ENCODE data around the gene RCVRN.

The RCVRN gene

DNA sequence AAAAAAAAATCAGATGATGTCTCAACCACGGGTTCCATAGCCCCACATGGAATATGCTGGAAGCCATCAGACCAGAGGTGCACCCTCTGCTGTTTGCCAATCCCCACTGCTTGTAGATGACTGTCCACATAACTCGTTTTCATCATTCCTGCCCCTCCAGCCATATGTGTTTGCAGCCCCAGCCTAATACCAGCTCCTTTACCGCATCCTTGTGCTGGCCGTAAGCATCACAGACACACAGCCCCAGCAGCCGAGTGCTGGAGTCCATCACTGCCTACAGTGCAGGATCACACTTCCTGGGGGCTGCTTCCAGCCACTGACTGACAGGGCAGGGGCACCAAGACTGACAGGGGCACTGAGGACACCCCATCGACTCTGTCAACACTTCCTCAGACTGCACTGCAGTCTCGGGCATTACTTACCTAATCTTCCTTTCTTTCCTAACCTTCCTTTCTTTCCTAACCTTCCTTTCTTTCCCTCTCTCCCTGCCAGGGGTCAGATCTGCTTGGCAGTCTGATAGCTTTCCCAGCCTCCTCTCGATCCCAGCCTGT, 5.0 kb downstream of the RCVRN start:
- DNase-seq (ENCODE audit: extremely low spot score, insufficient read length, low read depth) (no peak), FAIRE-seq (no peak)

GRCh38 chr17:9899280-9900043, 5.6 kb downstream of the RCVRN start:
- FAIRE-seq (no peak), DNase-seq (ENCODE audit: extremely low spot score, insufficient read length, low read depth) (no peak)

- DNase-seq (ENCODE audit: extremely low spot score, insufficient read length, low read depth): no peak
- no peak for FAIRE-seq
Measured at GRCh38 chr17:9898812-9899211, 6.3 kb downstream of the RCVRN start.

DNA sequence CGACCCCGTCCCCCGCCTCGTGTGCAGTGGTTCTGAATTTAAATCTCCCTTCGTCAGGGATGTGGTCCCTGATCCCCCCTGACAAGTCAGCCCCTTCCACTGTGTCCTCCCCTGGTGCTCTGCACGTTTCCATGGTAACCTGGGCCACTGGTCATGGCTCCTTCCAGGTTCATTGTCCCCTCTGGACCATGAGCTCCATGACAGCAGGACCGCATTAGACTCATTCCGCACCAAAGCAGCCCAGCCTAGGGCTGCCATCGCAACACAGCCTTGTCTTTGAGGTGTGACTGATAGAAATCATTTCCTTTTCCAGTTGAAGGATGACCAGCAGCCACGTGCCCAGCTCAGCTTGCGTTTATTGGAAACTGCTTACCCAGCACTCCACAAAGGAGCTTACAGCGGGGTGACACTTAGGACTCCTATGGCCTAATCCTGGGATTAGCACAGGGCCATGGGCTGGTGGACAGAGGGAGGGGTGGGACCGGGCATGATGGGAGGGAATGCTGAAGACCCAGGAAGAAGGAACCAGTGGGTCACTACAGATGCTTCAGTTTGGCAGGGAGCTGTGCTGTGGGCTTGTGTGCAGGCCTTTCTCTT, 7.6 kb downstream of the RCVRN start:
- FAIRE-seq (no peak), DNase-seq (ENCODE audit: extremely low spot score, insufficient read length, low read depth) (no peak)

GRCh38 chr17:9895923-9896322, 9.1 kb downstream of the RCVRN start:
- DNase-seq (ENCODE audit: extremely low spot score, insufficient read length, low read depth): no peak
- no peak for FAIRE-seq

GRCh38 chr17:9894231-9894630, 10.8 kb downstream of the RCVRN start:
- DNase-seq (ENCODE audit: extremely low spot score, insufficient read length, low read depth): no peak
- no peak for FAIRE-seq

- FAIRE-seq: no peak
- DNase-seq (ENCODE audit: extremely low spot score, insufficient read length, low read depth): no peak
Measured at GRCh38 chr17:9893411-9894012, 11.6 kb downstream of the RCVRN start.

DNA sequence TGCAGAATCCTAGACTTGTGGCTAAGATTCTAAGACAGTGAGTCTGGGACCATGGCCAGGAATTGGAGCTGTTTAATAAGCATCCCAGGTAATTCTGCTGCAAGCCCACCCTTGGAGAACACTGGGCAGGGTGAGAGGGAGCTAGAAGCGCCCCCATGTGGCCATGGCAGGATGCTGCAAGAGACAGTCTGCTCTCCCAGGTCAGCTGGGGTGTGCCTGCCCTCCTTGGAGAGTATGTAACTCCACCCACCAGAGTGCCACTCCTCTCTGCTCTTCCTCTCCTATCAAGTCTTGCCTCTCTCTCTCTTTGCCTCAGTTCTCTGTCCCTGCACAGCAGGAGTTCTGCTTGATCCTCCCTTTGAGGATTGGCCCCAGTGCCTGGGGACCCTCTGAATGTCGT, 14.9 kb downstream of the RCVRN start:
- FAIRE-seq (peak; percentile 36), DNase-seq (ENCODE audit: extremely low spot score, insufficient read length, low read depth) (peak; percentile 20)

- DNase-seq (ENCODE audit: extremely low spot score, insufficient read length, low read depth) (no peak), FAIRE-seq (no peak)
Measured at GRCh38 chr17:9887508-9887907, 17.6 kb downstream of the RCVRN start.

DNA sequence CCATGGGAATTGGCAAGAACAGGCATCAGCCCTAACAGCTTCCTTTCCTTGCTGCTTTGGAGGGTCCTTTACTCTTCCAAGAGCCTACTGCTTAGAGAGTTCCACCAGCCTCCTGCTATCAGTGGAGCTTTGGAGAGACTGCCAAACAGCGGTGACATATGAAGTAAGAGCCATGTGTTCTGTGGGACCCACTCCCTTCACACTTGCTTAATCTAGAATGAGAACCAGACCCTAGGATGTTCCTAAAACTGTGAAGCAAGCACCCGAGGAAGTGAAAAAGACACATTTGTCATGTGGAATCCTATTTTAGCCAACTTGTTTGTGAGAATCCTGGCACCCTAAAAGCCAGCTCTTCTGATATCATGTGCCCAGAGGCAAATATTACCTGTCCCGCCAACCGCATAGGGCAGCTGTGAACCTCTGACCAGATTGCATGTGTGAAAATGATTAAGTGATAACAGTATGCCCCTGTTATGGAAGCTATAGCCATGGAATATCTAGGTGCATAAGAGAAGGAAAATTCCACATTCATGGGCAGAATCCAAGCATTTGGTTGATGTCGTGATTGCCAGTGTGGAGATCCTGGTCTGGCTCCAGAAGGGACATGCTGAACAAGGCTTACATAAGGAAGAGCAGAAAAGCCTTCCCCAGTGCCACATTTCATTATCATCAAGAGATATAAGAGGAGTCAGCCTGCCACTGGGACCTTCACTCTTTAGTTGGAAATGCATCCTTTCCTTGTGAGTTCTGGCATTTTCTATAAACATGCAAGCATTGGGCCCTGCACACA, 18.7 kb downstream of the RCVRN start:
- DNase-seq (ENCODE audit: extremely low spot score, insufficient read length, low read depth) (no peak), FAIRE-seq (no peak)

- FAIRE-seq: no peak
- no peak for DNase-seq (ENCODE audit: extremely low spot score, insufficient read length, low read depth)
Measured at GRCh38 chr17:9883451-9883850, 21.6 kb downstream of the RCVRN start.

DNA sequence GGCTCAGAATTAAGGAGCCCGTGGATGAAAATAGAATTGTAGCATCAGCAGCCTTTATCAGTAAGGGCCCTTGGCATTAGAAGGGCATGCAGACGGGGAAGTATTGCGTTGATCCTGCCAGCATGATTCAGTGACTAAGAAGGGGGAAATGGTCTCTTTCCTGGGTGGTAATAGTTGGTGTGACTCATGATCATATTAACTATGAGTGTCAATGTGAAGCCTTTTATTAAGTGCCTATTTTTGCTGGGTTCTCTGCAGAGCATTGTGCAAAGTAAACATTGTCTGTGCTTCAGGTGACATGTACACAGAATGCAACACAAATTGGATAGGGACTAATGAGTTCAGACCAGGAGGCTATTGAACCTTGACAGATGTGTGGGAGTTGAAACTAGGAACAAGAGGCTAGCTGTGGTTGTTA, 24.5 kb downstream of the RCVRN start:
- DNase-seq (ENCODE audit: extremely low spot score, insufficient read length, low read depth): peak; percentile 5

DNA sequence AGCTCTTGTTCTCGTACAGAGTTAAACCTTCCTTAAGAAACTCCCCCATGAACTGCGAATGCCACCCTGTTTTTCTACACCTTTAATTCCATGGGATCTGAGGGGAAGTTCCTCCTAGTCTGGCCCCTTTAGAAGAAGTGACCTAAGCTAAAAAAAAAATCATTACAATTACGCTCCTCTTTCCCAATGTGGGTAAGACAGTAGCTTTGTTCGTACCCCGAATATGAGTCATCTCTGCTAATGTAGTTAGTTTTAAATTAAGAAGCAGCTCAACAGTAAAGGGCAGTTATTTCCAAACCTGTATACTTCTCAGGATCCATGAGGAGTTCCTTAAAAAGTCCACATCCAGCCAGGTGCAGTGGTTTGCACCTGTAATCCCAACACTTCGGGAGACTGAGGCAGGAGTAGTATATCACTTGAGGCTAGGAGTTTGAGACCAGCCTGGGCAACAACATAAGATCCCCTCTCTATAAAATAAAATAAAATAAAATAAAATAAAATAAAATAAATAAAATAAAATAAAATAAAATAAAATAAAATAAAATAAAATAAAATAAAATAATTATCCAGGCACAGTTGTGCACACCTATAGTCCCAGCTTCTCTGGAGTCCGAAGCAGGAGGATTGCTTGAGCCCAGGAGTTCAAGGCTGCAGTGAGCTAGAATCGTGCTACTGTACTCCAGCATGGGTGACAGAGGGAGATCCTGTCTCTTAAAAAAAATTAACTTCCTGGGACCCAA, 26.1 kb downstream of the RCVRN start:
- DNase-seq (ENCODE audit: extremely low spot score, insufficient read length, low read depth): no peak
- no peak for FAIRE-seq

More for the DNA sequence above, 24.5 kb downstream of the RCVRN start:
- FAIRE-seq: peak; percentile 15

GRCh38 chr17:9878356-9878755, 26.7 kb downstream of the RCVRN start:
- FAIRE-seq (no peak), DNase-seq (ENCODE audit: extremely low spot score, insufficient read length, low read depth) (no peak)

DNA sequence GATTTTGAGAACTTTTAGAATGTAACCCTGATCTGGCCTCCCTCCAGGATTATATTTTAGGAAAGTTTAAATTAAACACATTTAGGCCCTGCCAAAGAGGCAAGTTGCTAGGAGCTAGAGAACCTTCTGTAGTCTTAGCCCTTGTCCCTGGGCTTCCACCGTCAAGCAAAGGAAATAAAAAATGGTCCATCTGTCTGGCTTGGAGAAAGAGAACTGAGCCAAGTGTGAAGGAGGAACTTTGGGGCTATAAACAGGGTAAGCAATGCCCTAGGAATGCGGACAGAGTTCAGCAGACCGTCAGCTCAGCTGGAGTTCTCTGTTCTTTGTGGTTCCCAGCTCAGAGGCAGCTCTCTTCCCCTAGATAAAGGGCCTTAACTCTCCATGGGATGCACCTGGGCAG, 29.6 kb downstream of the RCVRN start:
- DNase-seq (ENCODE audit: extremely low spot score, insufficient read length, low read depth) (no peak), FAIRE-seq (no peak)

DNA sequence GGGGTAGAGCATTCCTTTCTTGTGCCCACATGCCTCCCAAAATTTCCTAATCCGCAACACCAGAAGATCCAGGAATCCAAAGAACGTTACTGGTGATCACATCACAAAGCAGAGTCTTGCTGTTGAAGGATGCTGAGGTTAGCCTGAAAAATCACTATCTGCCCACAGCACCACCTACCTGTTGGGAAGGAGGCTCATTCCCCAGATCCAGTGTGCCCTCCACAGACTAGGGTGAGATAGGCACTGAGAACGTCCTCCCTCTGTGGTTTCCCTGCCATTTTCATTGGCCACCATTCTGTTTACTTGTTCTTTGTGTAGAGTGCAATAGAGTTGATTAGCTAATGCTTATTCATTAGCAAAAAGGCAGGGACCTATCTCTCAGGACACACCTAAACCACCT, 30.3 kb downstream of the RCVRN start:
- DNase-seq (ENCODE audit: extremely low spot score, insufficient read length, low read depth): no peak
- FAIRE-seq: no peak

- DNase-seq (ENCODE audit: extremely low spot score, insufficient read length, low read depth) (no peak), FAIRE-seq (no peak)
Measured at GRCh38 chr17:9872852-9873251, 32.2 kb downstream of the RCVRN start.

GRCh38 chr17:9868552-9868951, 36.5 kb downstream of the RCVRN start:
- DNase-seq (ENCODE audit: extremely low spot score, insufficient read length, low read depth) (no peak), FAIRE-seq (no peak)

DNA sequence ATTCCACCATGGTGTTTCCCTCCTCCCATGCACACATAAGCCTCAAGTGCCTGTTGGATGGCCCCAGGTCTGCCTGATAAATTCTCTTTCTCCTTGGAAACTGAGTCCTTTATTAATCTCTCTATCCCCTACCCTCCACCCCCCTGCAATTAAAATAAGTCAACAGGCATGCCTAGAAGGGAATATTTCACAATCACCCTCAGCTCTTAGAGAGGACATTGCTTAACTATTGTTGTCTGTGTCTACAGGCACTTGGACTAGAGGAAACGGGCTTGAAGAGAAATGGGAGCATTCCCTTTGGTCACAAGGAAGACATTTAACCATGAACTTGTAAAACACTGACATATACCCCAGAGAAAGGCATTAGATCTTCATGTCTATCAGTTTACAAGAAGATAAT, 39.5 kb downstream of the RCVRN start:
- DNase-seq (ENCODE audit: extremely low spot score, insufficient read length, low read depth) (no peak), FAIRE-seq (no peak)

DNA sequence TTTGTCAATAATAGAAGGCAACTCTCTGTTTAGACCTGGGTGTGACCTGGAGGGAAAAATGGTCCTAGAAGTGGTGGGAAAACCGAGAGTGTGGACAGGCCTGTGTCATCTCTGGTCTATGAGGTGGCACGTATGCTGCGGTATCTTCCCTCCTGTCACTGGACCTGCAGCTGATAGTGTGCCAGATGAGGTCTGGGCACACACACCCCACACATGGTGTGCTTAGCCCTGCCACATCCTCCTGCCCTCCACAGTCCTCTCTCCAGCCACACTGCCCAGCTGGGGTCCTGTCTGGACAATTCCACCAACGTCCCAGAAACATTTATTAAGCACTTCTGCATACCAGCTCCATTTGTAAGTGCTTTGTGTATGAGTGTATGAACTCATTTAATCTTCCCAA, 42.1 kb downstream of the RCVRN start:
- no peak for FAIRE-seq
- DNase-seq (ENCODE audit: extremely low spot score, insufficient read length, low read depth): no peak
